Raji (cell line): Measurements from ENCODE around the gene PSD.
A peak's percentile ranks its signal among the peaks of the same experiment; 100 is the strongest.

ENCODE experiments used
- POLR2A ChIP-seq: IDR thresholded peaks from 2 replicates; pipeline ENCODE4 v1.6.1; 2011; ENCODE audit warnings: low read depth, low read length, control low read depth; ENCODE audit not compliant: insufficient read depth

PSD gene

GRCh38 chr10:102426803-102427287 lies 8.3 kb upstream of the PSD start:
- no peak for TF ChIP-seq POLR2A

- TF ChIP-seq POLR2A: no peak
Observed at GRCh38 chr10:102425444-102425843, 6.9 kb upstream of the PSD start.

- no peak for TF ChIP-seq POLR2A
Observed at GRCh38 chr10:102424916-102425315, 6.3 kb upstream of the PSD start.

- TF ChIP-seq POLR2A: no peak
Observed at GRCh38 chr10:102424145-102424544, 5.6 kb upstream of the PSD start.

GRCh38 chr10:102423372-102423968 lies 4.9 kb upstream of the PSD start:
- TF ChIP-seq POLR2A: no peak

GRCh38 chr10:102422545-102423129 lies 4.1 kb upstream of the PSD start:
- TF ChIP-seq POLR2A: no peak

GRCh38 chr10:102421757-102422512 lies 3.4 kb upstream of the PSD start:
- TF ChIP-seq POLR2A: no peak

- no peak for TF ChIP-seq POLR2A
Observed at GRCh38 chr10:102421507-102421756, 2.8 kb upstream of the PSD start.

- peak; percentile 70 for TF ChIP-seq POLR2A
Observed at GRCh38 chr10:102420714-102421506, 2.3 kb upstream of the PSD start, which contains the start of gene FBXL15. Gene FBXL15 (plus strand): TSS chr10:102420836. CDS start chr10:102421130, 294 bp downstream.

- TF ChIP-seq POLR2A: no peak
Observed at GRCh38 chr10:102420181-102420713, 1.7 kb upstream of the PSD start.

GRCh38 chr10:102419269-102420180 lies 940 bp upstream of the PSD start:
- TF ChIP-seq POLR2A: no peak

GRCh38 chr10:102416695-102417094 lies 1.9 kb downstream of the PSD start:
- no peak for TF ChIP-seq POLR2A

GRCh38 chr10:102416283-102416682 lies 2.3 kb downstream of the PSD start:
- TF ChIP-seq POLR2A: no peak

- no peak for TF ChIP-seq POLR2A
Observed at GRCh38 chr10:102414749-102415148, 3.8 kb downstream of the PSD start.
